ENCODE measurements around the gene RIPPLY3. TPM values are rescaled to one million over a fixed set of nuclear protein-coding genes. Genes with fewer than 3 reads are reported as not detected.

Gene RIPPLY3
- total RNA-seq, 4 donors from 2014 or later: not detected

- intact Hi-C loops (cut with DNase I): no loop called here
- no peaks in the 10 kb centered on the region for H3K36me3 ChIP-seq
- no peaks in the 10 kb centered on the region for H3K4me1 ChIP-seq
- DNase-seq (ENCODE audit: extremely low spot score): no peak
- H3K9me3 ChIP-seq: no peaks in the 10 kb centered on the region
- WGBS: 73% methylated on average over 9 of the region's 9 CpGs
- H3K27me3 ChIP-seq: no peaks in the 10 kb centered on the region
- TF ChIP-seq CTCF (IDR thresholded peaks at IDR 0.05): no peak
- no peak for TF ChIP-seq EP300 (IDR thresholded peaks at IDR 0.05)
- TF ChIP-seq POLR2AphosphoS5 (IDR thresholded peaks at IDR 0.05): no peak
- TF ChIP-seq POLR2A (IDR thresholded peaks at IDR 0.05; ENCODE audit: low read depth): no peak
- H3K27ac ChIP-seq (replicated peaks in 1 of 4): no peak overlapping the region
- H3K4me3 ChIP-seq: no peak overlapping the region
Measured at GRCh38 chr21:37039411-37040075, 33.0 kb downstream of the RIPPLY3 start.

GRCh38 chr21:37040212-37040611 lies 33.7 kb downstream of the RIPPLY3 start:
- 94% methylated on average over 3 of the region's 3 CpGs for WGBS
- no peaks in the 10 kb centered on the region for H3K27me3 ChIP-seq
- H3K4me3 ChIP-seq: no peak overlapping the region
- H3K27ac ChIP-seq (replicated peaks in 1 of 4): no peak overlapping the region
- intact Hi-C loops (cut with DNase I): no loop called here
- H3K36me3 ChIP-seq: no peaks in the 10 kb centered on the region
- H3K9me3 ChIP-seq: no peaks in the 10 kb centered on the region
- TF ChIP-seq EP300 (IDR thresholded peaks at IDR 0.05) (no peak), POLR2A (IDR thresholded peaks at IDR 0.05; ENCODE audit: low read depth) (no peak), CTCF (IDR thresholded peaks at IDR 0.05) (no peak), POLR2AphosphoS5 (IDR thresholded peaks at IDR 0.05) (no peak)
- no peaks in the 10 kb centered on the region for H3K4me1 ChIP-seq
- DNase-seq (ENCODE audit: extremely low spot score): no peak

GRCh38 chr21:37041706-37042271 lies 35.3 kb downstream of the RIPPLY3 start:
- Histone ChIP-seq H3K27ac (replicated peaks in 1 of 4) (no peak overlapping the region), H3K27me3 (peaks cover 0 to 1% (median 0%) of the 10 kb centered on the region in 4 donors), H3K9me3 (no peaks in the 10 kb centered on the region), H3K36me3 (no peaks in the 10 kb centered on the region), H3K4me3 (no peak overlapping the region), H3K4me1 (no peaks in the 10 kb centered on the region)
- WGBS: 100% methylated on average over 2 of the region's 4 CpGs
- no peak for DNase-seq (ENCODE audit: extremely low spot score)
- TF ChIP-seq EP300 (IDR thresholded peaks at IDR 0.05) (no peak), CTCF (IDR thresholded peaks at IDR 0.05) (no peak), POLR2AphosphoS5 (IDR thresholded peaks at IDR 0.05) (no peak), POLR2A (IDR thresholded peaks at IDR 0.05; ENCODE audit: low read depth) (no peak)
- intact Hi-C loops (cut with DNase I): no loop called here

GRCh38 chr21:37043818-37044217 lies 37.3 kb downstream of the RIPPLY3 start:
- no peak for DNase-seq (ENCODE audit: extremely low spot score)
- intact Hi-C loops (cut with DNase I): no loop called here
- Histone ChIP-seq H3K27ac (replicated peaks in 1 of 4) (no peak overlapping the region), H3K9me3 (no peaks in the 10 kb centered on the region), H3K4me3 (no peak overlapping the region), H3K4me1 (no peaks in the 10 kb centered on the region), H3K27me3 (peaks cover 0 to 11% (median 0%) of the 10 kb centered on the region in 4 donors), H3K36me3 (no peaks in the 10 kb centered on the region)
- 97% methylated on average over 6 of the region's 6 CpGs for WGBS
- TF ChIP-seq POLR2AphosphoS5 (IDR thresholded peaks at IDR 0.05) (no peak), EP300 (IDR thresholded peaks at IDR 0.05) (no peak), CTCF (IDR thresholded peaks at IDR 0.05) (no peak), POLR2A (IDR thresholded peaks at IDR 0.05; ENCODE audit: low read depth) (no peak)

Measured in esophagus muscularis mucosa (tissue), 4 donors.